ENCODE data around the gene PLB1. TPM values are rescaled to one million over a fixed set of nuclear protein-coding genes. Genes with fewer than 3 reads are reported as not detected.

PLB1 gene
- total RNA-seq, 4 donors from 2014 or later: 3.0 to 14.5 (median 10.5) TPM

DNA sequence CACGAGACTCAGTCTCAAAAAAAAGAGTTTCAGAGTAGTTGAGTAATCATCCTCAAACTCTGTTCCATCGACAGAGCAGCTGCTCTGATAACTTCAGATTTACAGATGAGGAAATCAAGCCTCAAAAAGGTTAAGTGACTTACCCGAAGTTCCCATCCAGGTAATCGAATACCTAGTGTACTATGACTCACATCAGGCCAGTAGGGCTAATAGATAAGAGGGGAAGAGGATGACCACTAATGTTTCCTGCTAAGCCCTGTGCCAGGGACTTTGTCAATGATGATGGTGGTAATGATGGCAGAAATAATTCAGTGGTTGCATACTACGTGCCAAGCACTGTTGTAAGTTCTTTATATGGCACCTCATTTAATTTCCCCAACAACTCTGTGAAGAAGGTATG lies 80.9 kb downstream of the PLB1 start:
- Histone ChIP-seq H3K27me3 (no peaks in the 10 kb centered on the region), H3K27ac (no peak overlapping the region), H3K9me3 (no peaks in the 10 kb centered on the region), H3K36me3 (no peaks in the 10 kb centered on the region), H3K4me1 (no peaks in the 10 kb centered on the region), H3K4me3 (no peak overlapping the region)
- ATAC-seq: no peak
- 84 to 92% methylated on average over 3 to 5 of the region's 5 CpGs for WGBS, 2 donors (ENCODE audit: low coverage in 1 of 2)
- TF ChIP-seq, protein P1, sequence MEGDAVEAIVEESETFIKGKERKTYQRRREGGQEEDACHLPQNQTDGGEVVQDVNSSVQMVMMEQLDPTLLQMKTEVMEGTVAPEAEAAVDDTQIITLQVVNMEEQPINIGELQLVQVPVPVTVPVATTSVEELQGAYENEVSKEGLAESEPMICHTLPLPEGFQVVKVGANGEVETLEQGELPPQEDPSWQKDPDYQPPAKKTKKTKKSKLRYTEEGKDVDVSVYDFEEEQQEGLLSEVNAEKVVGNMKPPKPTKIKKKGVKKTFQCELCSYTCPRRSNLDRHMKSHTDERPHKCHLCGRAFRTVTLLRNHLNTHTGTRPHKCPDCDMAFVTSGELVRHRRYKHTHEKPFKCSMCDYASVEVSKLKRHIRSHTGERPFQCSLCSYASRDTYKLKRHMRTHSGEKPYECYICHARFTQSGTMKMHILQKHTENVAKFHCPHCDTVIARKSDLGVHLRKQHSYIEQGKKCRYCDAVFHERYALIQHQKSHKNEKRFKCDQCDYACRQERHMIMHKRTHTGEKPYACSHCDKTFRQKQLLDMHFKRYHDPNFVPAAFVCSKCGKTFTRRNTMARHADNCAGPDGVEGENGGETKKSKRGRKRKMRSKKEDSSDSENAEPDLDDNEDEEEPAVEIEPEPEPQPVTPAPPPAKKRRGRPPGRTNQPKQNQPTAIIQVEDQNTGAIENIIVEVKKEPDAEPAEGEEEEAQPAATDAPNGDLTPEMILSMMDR (IDR thresholded peaks at IDR 0.05): no peak
- no peak for TF ChIP-seq POLR2A (IDR thresholded peaks at IDR 0.05)
- no peak for TF ChIP-seq EP300 (IDR thresholded peaks at IDR 0.05)
- no peak for TF ChIP-seq POLR2AphosphoS5 (IDR thresholded peaks at IDR 0.05)

- H3K27me3 ChIP-seq: no peaks in the 10 kb centered on the region
- no peak overlapping the region for H3K27ac ChIP-seq
- H3K4me3 ChIP-seq: no peak overlapping the region
- H3K4me1 ChIP-seq: no peaks in the 10 kb centered on the region
- H3K36me3 ChIP-seq: no peaks in the 10 kb centered on the region
- ATAC-seq: no peak
- no peaks in the 10 kb centered on the region for H3K9me3 ChIP-seq
- TF ChIP-seq EP300 (IDR thresholded peaks at IDR 0.05) (no peak), POLR2A (IDR thresholded peaks at IDR 0.05) (no peak), POLR2AphosphoS5 (IDR thresholded peaks at IDR 0.05) (no peak)
- TF ChIP-seq, protein P1 (IDR thresholded peaks at IDR 0.05): no peak
- WGBS, 2 donors (ENCODE audit: low coverage in 1 of 2): 83 to 99% methylated on average over 6 to 9 of the region's 16 CpGs
These were observed 82.2 kb downstream of the PLB1 start for GRCh38 chr2:28577791-28578680.

DNA sequence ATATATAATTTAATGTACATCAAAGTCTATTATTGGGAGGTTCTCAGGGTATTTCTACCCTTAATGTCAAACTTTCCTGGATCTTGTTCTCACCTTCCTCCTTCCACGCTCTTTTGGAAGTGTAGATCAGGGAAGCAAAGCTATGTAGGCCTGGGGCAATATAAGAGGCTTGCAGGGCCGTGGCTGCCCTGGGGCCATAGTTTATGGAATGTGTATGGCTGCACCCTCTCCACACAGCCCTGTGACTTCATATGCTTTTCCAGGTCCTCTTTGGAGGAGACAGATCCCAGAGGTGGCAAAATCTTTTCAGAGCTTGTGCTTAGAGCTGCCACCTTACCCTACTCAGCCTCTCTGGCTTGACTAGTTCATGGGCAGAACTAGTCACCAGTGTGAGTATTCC lies 82.9 kb downstream of the PLB1 start:
- 85% methylated on average over 2 of the region's 2 CpGs; no CpG with 5 or more reads in 1 of the 2 donors for WGBS, 2 donors (ENCODE audit: low coverage in 1 of 2)
- H3K4me3 ChIP-seq: no peak overlapping the region
- no peaks in the 10 kb centered on the region for H3K36me3 ChIP-seq
- no peaks in the 10 kb centered on the region for H3K9me3 ChIP-seq
- no peaks in the 10 kb centered on the region for H3K27me3 ChIP-seq
- TF ChIP-seq, protein P1 (IDR thresholded peaks at IDR 0.05): no peak
- TF ChIP-seq POLR2AphosphoS5 (IDR thresholded peaks at IDR 0.05) (no peak), EP300 (IDR thresholded peaks at IDR 0.05) (no peak), POLR2A (IDR thresholded peaks at IDR 0.05) (no peak)
- ATAC-seq: no peak
- no peak overlapping the region for H3K27ac ChIP-seq
- peaks cover 0 to 4% (median under 1%) of the 10 kb centered on the region in 3 donors for H3K4me1 ChIP-seq

DNA sequence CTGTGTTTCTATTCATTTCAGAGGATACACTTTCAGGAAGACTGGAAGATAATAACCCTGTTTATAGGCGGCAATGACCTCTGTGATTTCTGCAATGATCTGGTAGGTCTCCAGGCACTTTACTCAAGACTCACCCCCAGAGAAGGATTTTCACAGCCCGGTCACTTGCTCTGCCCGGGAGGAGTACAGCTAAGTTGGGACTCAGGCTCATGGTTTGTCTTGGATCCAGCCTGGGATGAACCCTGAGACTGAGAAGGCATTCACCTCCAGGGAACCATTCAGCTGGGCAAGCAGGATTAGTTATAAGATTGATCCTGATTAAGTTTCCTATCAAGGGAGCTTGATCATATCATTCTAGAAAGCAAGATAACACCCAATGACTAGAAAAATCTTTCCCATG lies 83.7 kb downstream of the PLB1 start:
- TF ChIP-seq, protein P1 (IDR thresholded peaks at IDR 0.05): no peak
- no peak for TF ChIP-seq EP300 (IDR thresholded peaks at IDR 0.05)
- no peak for TF ChIP-seq POLR2AphosphoS5 (IDR thresholded peaks at IDR 0.05)
- no peak for TF ChIP-seq POLR2A (IDR thresholded peaks at IDR 0.05)
- Histone ChIP-seq H3K4me1 (peaks cover 0 to 13% (median 9%) of the 10 kb centered on the region in 3 donors), H3K27ac (no peak overlapping the region), H3K36me3 (no peaks in the 10 kb centered on the region), H3K27me3 (no peaks in the 10 kb centered on the region), H3K4me3 (no peak overlapping the region), H3K9me3 (no peaks in the 10 kb centered on the region)
- no peak for ATAC-seq
- WGBS, 2 donors (ENCODE audit: low coverage in 1 of 2): 92% methylated on average over 3 of the region's 3 CpGs; no CpG with 5 or more reads in 1 of the 2 donors

DNA sequence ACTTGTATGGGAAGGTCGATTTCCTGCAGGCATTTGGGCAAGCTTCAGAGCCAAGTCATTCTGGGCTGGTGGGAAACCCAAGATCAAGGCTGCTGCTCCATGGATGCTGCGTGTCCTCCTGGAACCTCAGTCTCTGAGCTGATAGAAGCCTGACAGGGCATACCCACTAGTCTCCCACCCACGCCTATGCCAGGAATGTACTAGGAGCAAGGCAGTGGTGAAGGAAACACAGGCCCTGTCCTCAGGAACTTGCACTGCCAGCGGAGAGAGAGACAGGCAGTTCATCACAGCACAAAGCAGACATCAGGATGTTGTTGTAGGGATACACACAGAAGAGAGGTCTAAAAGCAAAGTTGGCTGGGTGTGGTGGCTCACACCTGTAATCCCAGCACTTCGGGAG lies 84.2 kb downstream of the PLB1 start:
- TF ChIP-seq EP300 (IDR thresholded peaks at IDR 0.05) (no peak), POLR2A (IDR thresholded peaks at IDR 0.05) (no peak), POLR2AphosphoS5 (IDR thresholded peaks at IDR 0.05) (no peak)
- TF ChIP-seq, protein P1 (IDR thresholded peaks at IDR 0.05): no peak
- Histone ChIP-seq H3K27ac (no peak overlapping the region), H3K27me3 (no peaks in the 10 kb centered on the region), H3K9me3 (no peaks in the 10 kb centered on the region), H3K36me3 (no peaks in the 10 kb centered on the region), H3K4me1 (peaks cover 0 to 17% (median 10%) of the 10 kb centered on the region in 3 donors), H3K4me3 (no peak overlapping the region)
- ATAC-seq: no peak
- 75 to 85% methylated on average over 1 to 2 of the region's 5 CpGs for WGBS, 2 donors (ENCODE audit: low coverage in 1 of 2)
